ENCODE measurements around the gene MSMP.

Gene MSMP

DNA sequence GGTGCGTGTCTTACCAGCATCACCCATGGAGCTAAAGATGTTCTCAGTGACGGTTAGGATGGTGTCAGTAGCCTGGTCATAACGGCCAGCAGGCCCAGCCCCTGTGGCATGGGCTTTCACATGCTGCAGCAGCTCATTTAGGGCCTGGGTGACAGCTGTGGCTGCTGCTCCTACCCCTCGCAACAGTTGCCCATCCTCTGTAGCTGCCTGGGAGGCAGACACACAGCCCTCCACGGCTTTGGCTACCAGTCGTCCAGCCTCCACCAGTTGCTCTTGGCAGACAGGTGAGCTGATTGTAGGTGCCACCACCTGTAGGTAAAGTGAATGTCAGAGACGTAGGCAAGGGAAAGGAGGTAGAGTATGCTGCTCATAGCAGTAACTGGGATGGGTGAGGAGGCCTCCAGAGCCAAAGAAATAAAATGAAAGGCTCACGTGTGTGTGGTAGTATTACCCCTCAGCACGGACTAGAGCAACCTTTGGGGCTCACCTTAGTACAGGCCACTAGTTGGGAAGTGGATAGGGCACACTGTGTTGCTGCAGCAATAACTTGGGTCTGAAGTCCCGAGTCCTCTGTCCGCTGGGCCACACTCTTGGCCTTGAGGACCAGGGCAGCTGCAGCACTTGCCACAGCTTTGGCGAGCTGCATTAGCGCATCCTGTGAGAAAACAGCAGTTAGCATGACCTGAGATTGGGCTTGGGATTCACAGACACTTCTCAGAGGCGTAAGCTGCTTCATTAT is 36.8 kb downstream of the MSMP start:
- DNase-seq = no peak

DNA sequence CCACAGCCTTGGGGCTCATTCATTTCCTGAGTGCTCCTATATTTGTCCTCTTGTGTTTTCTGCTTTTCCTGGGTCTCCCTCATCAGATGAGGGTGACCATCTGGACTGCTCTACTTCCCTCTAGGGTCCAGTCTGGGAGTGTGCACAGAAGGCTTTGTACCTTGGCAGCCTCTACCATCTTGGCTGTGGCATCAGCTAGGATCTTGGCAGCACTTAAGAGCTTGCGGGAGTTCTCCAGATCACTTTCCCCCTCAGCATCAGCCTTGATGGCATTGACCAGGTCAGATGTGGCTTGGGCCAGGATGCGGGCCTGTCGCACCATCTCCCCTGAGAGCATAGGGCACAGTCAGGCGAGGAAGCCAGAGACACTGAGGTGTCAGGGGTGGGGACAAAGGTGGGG is 37.8 kb downstream of the MSMP start:
- DNase-seq = no peak

DNA sequence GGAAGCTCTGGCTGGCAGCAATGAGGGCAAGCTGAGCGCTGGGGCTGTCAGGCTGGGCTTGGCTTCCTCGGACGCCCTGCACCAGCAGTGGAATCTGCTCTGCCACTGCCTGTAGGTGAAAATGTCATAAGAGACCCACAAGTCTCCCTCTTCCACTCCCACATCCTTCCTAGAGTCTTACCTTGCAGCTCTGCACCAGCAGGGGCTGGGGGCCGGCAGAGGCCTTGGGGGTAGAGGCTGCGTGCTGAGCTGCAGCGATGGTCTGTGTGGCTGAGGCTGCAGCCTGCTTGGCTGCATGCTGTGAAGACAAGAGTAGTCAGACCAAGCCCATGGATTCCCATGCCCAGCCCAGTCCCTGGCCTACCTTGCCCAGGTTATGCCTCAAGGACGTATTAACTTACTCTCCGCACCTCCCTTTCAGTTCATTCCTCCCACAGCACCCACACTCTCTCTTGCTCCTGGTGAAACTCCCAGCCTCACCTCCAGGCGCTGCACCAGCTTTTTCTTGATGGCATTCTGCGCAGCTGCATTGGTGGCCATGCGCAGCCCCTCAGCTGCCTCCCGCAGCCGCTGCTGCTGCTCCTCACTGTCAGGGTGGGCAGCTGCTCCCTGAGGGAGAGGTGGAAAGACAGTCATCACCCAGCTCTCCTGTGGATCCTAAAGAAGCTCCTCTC is 39.4 kb downstream of the MSMP start:
- no peak for DNase-seq

DNA sequence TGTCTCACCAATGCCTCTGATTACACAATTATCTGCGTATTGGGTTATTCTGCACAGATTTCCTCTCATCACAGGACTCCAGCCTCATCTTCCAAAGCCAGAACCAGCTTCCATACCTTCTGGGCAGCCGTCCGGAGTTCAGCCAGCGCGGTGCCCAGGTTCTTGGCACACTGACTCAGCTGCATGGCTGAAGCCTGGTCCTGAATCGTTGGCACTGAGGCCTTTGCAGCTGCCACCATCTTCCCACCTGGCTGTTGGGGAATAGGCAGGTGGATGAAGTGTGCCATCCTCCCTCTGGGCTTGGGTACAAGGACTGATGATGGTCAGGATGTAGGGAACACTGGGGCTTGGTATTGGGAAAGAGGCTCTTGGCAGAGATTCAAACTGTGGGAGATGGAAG is 40.0 kb downstream of the MSMP start:
- DNase-seq = no peak

DNA sequence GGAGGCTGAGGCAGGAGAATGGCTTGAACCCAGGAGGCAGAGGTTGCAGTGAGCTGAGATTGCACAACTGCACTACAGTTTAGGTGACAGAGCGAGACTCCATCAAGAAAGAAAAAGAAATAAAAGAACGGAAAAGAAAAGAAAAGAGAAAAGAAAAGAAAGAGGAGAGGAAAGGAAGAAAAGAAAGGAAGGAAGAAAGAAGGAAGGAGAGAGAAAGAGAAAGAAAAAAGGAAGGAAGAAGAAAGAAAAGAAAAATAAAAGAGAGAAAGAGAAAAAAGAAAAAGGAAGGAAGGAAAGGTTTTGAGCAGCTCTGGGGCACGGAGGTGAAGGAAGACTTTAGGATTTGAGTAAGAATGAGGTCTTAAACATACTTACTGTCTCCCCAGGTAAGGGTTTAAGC is 40.5 kb downstream of the MSMP start:
- no peak for DNase-seq

DNA sequence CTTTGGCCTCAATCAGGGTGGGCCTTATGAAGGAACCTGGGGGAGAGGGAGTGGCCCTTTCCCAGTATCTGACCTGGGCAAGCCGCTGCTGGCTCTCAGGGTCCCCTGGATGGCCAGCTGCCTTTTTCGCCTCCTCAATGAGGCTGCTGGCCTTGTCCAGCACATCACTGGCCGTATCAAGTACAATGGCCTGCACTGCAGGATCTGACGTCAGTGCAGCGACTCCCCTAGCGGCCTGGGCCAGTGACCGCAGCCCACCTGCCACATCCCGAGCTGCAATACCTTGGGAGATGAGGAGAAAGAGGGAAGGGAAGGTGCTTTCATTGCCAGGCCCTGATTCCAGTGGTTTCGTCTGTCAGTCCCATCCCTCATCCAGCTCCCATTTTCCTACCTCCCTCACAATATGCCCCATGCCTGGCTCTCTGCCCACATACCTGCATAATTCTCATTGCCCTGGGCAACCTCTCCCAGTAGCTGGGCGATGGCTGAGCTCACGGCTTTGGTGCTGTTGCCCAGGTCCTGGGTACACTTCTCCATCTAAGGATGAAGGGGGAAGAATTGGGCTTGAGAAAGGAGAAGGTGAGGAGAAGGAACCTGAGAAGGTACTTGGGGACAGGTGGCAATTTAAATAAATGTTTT is 41.2 kb downstream of the MSMP start:
- DNase-seq = no peak

DNA sequence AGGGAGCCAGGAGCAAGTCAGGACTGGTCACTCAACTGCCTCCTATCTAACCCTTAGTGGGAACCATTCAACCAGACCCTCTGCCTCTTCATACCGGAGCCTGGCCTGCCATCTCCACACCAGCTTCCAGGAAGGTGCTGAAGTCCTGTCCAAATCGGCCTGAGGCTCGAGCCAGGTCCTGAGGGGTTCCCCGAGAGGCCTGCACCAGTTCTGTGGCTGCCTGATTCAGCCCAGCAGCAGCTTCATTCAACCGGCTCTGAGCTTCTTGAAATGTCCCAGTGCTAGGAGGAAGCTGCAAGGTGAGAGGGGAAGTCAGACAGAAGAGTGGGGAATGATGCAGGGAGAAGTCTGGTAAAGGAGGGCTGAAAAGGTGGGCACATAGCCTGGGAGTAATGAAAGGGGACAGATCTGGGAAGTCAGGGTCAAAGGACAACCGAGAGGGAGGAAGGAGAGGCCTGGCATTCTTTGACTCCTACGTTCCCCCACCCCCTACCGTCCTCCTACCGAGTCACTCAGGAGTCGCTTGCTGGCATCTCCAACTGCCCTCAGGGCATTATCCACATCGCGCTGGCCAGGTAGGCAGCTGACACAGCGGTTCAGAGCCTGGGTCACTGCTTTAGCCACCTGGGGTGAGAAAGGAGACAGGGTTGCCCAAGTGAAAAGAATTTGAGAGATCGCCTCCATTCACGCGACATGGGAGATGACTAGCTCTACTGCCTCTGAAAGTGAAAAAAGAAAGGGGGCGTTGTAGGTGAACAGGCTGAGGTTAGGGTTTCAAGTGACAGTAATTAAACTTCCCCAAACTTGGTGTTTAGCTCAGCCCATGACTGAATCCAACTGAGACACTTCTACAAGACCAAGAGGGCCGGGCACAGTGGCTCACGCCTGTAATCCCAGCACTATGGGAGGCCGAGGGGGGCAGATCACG is 42.3 kb downstream of the MSMP start:
- DNase-seq = no peak

DNA sequence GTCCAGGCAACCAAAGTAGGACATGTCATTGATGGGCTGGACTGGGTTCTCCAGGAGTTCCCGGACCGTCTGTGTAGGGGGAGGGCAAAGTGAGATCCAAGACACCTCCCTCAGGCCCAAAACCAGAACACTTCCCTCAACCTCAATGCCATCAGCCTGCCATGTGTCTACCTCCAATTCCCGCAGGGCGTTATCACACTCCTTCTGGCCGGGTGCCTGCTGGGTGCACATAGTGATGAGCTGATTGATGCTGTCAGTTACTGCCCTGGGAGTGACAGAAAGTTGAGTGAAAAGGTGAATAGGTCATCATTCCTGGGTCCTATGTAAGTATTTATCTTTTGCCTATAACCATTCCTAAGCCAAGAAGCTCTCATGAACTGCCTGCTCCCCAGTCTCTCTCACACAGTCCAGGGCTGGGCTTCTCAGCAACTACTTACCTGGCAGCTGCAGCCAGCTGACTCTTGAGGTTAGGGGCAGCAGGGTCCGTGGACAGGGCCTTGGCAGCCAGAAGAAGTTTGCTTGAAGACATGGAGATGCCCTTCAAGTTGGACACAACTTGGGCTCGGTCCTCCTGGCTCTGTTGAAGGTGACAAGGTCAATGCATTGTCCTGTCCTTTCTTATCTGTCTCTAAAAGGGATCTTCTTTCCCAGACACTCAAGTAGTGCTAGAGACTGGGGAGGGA is 43.1 kb downstream of the MSMP start:
- DNase-seq = no peak

DNA sequence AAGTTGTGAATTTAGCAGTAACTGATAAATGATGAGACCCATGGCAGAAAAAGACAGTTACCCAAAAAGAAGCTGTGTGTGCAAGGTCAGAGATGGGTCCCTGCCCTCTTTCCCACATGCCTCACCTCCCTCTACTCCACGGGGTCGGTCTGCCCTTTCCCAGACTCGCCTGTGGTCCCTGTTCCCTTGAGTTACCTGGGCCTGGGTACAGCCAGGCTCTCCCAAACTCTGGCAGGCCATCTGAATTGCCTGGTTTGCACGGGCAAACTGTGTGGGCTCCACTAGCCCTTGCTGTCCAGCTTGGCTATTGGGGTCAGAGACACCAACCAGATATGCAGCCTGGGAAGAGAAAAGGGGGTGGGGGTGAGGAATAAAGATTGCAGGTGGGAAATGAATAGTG is 45.9 kb downstream of the MSMP start:
- no peak for DNase-seq

DNA sequence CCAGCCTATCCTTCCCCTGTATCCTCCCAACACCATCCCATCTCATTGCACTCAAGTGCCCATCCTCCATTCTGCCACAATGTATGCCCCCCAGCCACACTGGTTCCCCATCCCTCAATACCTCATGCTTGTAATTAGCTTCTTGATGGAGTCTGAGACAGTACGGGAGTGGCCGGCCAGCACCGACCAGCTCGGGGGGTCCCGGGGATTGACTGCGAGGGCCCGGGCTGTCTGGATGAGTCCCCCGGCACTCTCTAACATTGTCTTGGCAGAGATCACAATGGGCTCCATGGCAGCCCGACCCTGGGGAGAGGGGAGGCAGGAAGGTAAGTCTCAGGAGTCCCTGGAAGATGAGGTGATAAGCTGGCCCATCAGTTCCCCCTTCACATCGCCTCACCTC is 47.1 kb downstream of the MSMP start:
- DNase-seq = no peak

DNA sequence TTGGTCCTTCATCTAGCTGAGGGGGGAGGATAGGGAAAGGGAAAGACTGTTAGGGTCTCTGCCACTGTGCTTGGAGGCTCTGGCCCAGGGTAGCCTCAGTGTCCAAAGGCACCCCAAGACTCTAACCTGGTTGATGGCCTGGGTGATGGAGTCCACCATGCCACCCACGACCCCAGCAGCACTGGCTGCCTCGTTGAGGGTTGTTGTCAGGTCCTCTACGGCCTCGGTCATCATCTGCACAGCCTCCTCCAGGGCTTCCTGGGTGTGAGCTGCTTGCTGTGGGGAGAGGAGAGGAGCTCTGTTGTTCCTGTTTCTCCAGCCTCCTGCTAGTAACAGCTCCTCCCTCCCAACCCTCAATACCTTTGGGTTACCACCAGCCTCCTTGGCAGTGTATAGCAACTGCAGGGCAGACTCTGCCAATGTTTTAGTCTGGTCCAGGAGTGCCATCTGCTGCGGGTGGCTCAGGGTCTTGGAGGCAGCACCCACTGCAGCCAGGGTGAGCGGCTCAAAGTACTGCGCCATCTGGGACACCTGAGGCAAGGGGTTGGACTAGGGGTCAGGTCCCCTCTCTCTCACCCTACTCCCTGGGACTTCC is 48.1 kb downstream of the MSMP start:
- DNase-seq = no peak

DNA sequence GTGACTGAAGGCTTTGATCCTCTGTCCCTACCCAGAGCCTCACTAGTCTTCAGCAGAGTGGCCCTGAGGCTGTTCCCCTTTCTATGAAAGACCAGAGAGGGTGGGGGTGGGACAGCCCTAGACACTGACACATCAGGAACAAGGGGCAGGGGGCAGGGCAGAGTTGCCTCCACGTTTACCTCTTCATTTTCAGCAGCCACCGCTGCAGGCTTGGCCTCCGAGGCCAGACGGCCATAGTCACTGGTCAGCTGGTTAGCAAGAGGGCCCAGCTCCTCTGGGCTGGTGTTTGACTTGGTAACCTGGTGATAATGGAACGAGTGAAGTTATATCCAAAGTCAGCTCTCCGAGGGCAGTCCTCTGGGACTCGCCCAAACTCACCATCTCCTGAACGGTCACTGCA is 48.7 kb downstream of the MSMP start:
- DNase-seq = no peak

DNA sequence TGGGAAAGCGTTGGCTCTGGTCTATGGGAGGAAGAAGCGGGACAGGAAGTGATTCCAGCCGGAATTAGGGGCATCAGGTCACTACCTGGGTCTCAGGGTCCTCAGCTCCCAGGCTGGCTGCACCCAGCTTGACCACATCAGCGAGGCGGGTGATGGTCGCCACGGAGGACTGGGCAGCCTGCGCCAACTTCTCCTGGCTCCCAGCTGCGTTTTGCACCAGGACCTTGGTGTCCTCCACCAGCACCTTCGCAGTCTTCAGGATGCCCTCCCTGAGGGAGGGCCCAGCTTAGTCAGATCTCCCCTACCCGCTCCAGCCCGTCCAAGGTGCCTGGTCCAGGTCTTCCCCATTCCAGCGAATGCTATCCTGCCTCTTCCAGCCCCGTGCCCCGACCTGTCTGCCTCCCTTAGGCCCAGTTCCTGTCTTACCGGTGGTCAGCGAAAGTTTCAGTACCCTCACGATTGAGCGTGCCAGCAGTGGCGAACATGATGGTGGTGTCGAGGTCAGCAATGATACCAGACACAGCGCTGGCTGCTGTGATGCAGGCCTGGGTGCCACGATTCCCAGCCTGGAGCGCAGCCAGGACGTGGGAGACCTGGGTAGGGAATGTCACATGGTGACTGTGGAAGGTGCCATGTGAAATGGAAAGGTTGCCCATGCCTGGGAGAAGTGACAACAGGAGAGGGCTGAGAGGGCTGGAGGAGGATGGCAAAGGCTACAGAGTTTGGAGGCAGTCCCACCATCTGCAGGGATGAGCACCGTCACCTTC is 50.0 kb downstream of the MSMP start:
- no peak for DNase-seq
